Glutamatergic neuron (in vitro differentiated cells): ENCODE data around the gene CYP2C8. TPM values are rescaled to one million over a fixed set of nuclear protein-coding genes. Genes with fewer than 3 reads are reported as not detected.
"Not testable (repeated sequence)": the region's sequence is repeated elsewhere in the genome, so short reads cannot be mapped to it uniquely, and the experiment has no call there.

Source experiments
- DNase-seq: peaks from one replicate; pipeline ENCODE4 v3.0.0; 2022
- H3K27ac Mint-ChIP-seq: one replicate; pipeline ENCODE4 v1.8.0; 2020; ENCODE audit warnings: mild to moderate bottlenecking, mixed read lengths, inconsistent platforms; ENCODE audit not compliant: unreplicated experiment
- H3K27me3 Mint-ChIP-seq: one replicate; pipeline ENCODE4 v1.8.0; 2020; ENCODE audit warnings: mild to moderate bottlenecking, moderate library complexity, mixed read lengths, inconsistent platforms; ENCODE audit not compliant: unreplicated experiment
- H3K36me3 Mint-ChIP-seq: one replicate; pipeline ENCODE4 v1.8.0; 2020; ENCODE audit warnings: mild to moderate bottlenecking, mixed read lengths, inconsistent platforms; ENCODE audit not compliant: unreplicated experiment
- H3K4me1 Mint-ChIP-seq: one replicate; pipeline ENCODE4 v1.8.0; 2020; ENCODE audit warnings: mild to moderate bottlenecking, low read depth, mixed read lengths, inconsistent platforms; ENCODE audit not compliant: unreplicated experiment
- H3K4me3 Mint-ChIP-seq: one replicate; pipeline ENCODE4 v1.8.0; 2020; ENCODE audit warnings: mild to moderate bottlenecking, mixed read lengths, inconsistent platforms; ENCODE audit not compliant: unreplicated experiment
- H3K9me3 Mint-ChIP-seq: one replicate; pipeline ENCODE4 v1.8.0; 2020; ENCODE audit warnings: mild to moderate bottlenecking, moderate library complexity, mixed read lengths, inconsistent platforms; ENCODE audit not compliant: unreplicated experiment
- CTCF ChIP-seq: fragments of 200-600 bp; sonication (generic); IDR thresholded peaks from one replicate; pipeline ENCODE4 v1.5.0; 2021; ENCODE audit not compliant: partially characterized antibody, unreplicated experiment
- long read RNA-seq: library from polyadenylated mRNA; unstranded; transcript quantifications from one replicate; pipeline ENCODE4 v2.0.0, GENCODE V29; 2020; ENCODE audit not compliant: unreplicated experiment
- total RNA-seq: library from RNA; stranded (reverse); fragmentation: NEBNext Ultra II Directional; extraction: Animal tissue kit (Norgen Biotek cat#: 25700); gene quantifications from one replicate; pipeline ENCODE4 v1.2.1, GENCODE V29; 2021; ENCODE audit not compliant: unreplicated experiment

Gene CYP2C8
- total RNA-seq, result 3.2 TPM
- long read RNA-seq, partial matches to known transcripts, result 0 of 1 reads
- long read RNA-seq, other reads (novel, unspliced or antisense), result 1 of 1 reads

- peaks cover 1% of the 10 kb centered on the region for H3K9me3 Mint-ChIP-seq
- no peak within 1 kb of the TSS for H3K4me3 Mint-ChIP-seq
- H3K27ac Mint-ChIP-seq, result no peak within 1 kb of the TSS
- H3K36me3 Mint-ChIP-seq, result no peaks in the 10 kb centered on the region
- no peaks in the 10 kb centered on the region for H3K27me3 Mint-ChIP-seq
- no peak for DNase-seq
- no peak for TF ChIP-seq CTCF
- no peaks in the 10 kb centered on the region for H3K4me1 Mint-ChIP-seq
Measured at GRCh38 chr10:95069286-95069685, at the start of gene CYP2C8. CYP2C8 (minus strand) TSS chr10:95069497; CDS start chr10:95069402, 95 bp downstream.

GRCh38 chr10:95116869-95117269 is 47.6 kb upstream of the CYP2C8 start:
- no peak for TF ChIP-seq CTCF
- Mint-ChIP-seq H3K4me1 (no peaks in the 10 kb centered on the region), H3K36me3 (peaks cover 4% of the 10 kb centered on the region), H3K9me3 (peaks cover 2% of the 10 kb centered on the region), H3K4me3 (no peak overlapping the region), H3K27me3 (no peaks in the 10 kb centered on the region), H3K27ac (no peak overlapping the region)
- DNase-seq, result no peak

GRCh38 chr10:95110823-95111222 is 41.5 kb upstream of the CYP2C8 start:
- H3K9me3 Mint-ChIP-seq, DNase-seq, H3K36me3 Mint-ChIP-seq, H3K27me3 Mint-ChIP-seq, H3K27ac Mint-ChIP-seq, H3K4me1 Mint-ChIP-seq, H3K4me3 Mint-ChIP-seq: not testable (repeated sequence)

- Mint-ChIP-seq H3K4me3 (no peak overlapping the region), H3K9me3 (no peaks in the 10 kb centered on the region), H3K36me3 (no peaks in the 10 kb centered on the region), H3K27me3 (no peaks in the 10 kb centered on the region), H3K4me1 (no peaks in the 10 kb centered on the region), H3K27ac (no peak overlapping the region)
- no peak for TF ChIP-seq CTCF
- DNase-seq, result no peak
Measured at GRCh38 chr10:95097805-95098204, 28.5 kb upstream of the CYP2C8 start.

- no peaks in the 10 kb centered on the region for H3K4me1 Mint-ChIP-seq
- no peak overlapping the region for H3K4me3 Mint-ChIP-seq
- DNase-seq, result no peak
- no peak for TF ChIP-seq CTCF
- H3K9me3 Mint-ChIP-seq, result no peaks in the 10 kb centered on the region
- H3K27me3 Mint-ChIP-seq, result no peaks in the 10 kb centered on the region
- no peak overlapping the region for H3K27ac Mint-ChIP-seq
- H3K36me3 Mint-ChIP-seq, result no peaks in the 10 kb centered on the region
Measured at GRCh38 chr10:95096143-95096542, 26.8 kb upstream of the CYP2C8 start.

GRCh38 chr10:95079626-95080025 is 10.3 kb upstream of the CYP2C8 start:
- not testable (repeated sequence) for H3K27ac Mint-ChIP-seq, DNase-seq, H3K4me1 Mint-ChIP-seq, H3K36me3 Mint-ChIP-seq, H3K27me3 Mint-ChIP-seq, H3K9me3 Mint-ChIP-seq, H3K4me3 Mint-ChIP-seq
